ENCODE results near the gene ATG7. TPM values are rescaled to one million over a fixed set of nuclear protein-coding genes. Genes with fewer than 3 reads are reported as not detected.

The ATG7 gene
- total and polyA plus RNA-seq, 5 donors from 2014 or later: 13.4 to 42.2 (median 15.3) TPM

- H3K9me3 Mint-ChIP-seq: no peaks in the 10 kb centered on the region
- no peak for DNase-seq
- H3K27ac Mint-ChIP-seq: peak overlapping the region in 1 of 3 donors; percentile 23
- Histone ChIP-seq H3K27ac (ENCODE audit: insufficient read depth, low read length, poor library complexity, severe bottlenecking) (no peak overlapping the region), H3K9me3 (ENCODE audit: control insufficient read depth in 2 of 2, low read length in 2 of 2) (no peaks in the 10 kb centered on the region), H3K4me1 (ENCODE audit: control insufficient read depth, insufficient read depth, low read length, poor library complexity, severe bottlenecking) (no peaks in the 10 kb centered on the region), H3K4me3 (ENCODE audit: low read depth, low read length) (no peak overlapping the region), H3K36me3 (ENCODE audit: control insufficient read depth, insufficient read depth, low read length) (peaks cover 27% of the 10 kb centered on the region), H3K27me3 (ENCODE audit: control insufficient read depth, insufficient read depth, low read length) (no peaks in the 10 kb centered on the region)
- H3K36me3 Mint-ChIP-seq: peaks cover 24% of the 10 kb centered on the region
- H3K4me1 Mint-ChIP-seq: peaks cover 0 to 4% (median 2%) of the 10 kb centered on the region in 4 donors
- no peaks in the 10 kb centered on the region for H3K27me3 Mint-ChIP-seq
- H3K4me3 Mint-ChIP-seq: no peak overlapping the region
- no peak for ATAC-seq (ENCODE audit: low read depth in 2 of 2)
Observed at GRCh38 chr3:11556851-11557644, 284.9 kb downstream of the ATG7 start.

GRCh38 chr3:11558002-11558401 is 285.8 kb downstream of the ATG7 start:
- Histone ChIP-seq H3K27ac (ENCODE audit: insufficient read depth, low read length, poor library complexity, severe bottlenecking) (no peak overlapping the region), H3K27me3 (ENCODE audit: control insufficient read depth, insufficient read depth, low read length) (no peaks in the 10 kb centered on the region), H3K9me3 (ENCODE audit: control insufficient read depth in 2 of 2, low read length in 2 of 2) (no peaks in the 10 kb centered on the region), H3K4me1 (ENCODE audit: control insufficient read depth, insufficient read depth, low read length, poor library complexity, severe bottlenecking) (no peaks in the 10 kb centered on the region), H3K4me3 (ENCODE audit: low read depth, low read length) (no peak overlapping the region), H3K36me3 (ENCODE audit: control insufficient read depth, insufficient read depth, low read length) (peaks cover 27% of the 10 kb centered on the region)
- no peak for DNase-seq
- H3K9me3 Mint-ChIP-seq: no peaks in the 10 kb centered on the region
- no peaks in the 10 kb centered on the region for H3K27me3 Mint-ChIP-seq
- ATAC-seq (ENCODE audit: low read depth in 2 of 2): no peak
- peak overlapping the region in 2 of 3 donors; percentile 23 to 71 for H3K27ac Mint-ChIP-seq
- no peak overlapping the region for H3K4me3 Mint-ChIP-seq
- H3K4me1 Mint-ChIP-seq: peaks cover 0 to 4% (median under 1%) of the 10 kb centered on the region in 4 donors
- peaks cover 17% of the 10 kb centered on the region for H3K36me3 Mint-ChIP-seq

- H3K36me3 Mint-ChIP-seq: peaks cover 19% of the 10 kb centered on the region
- H3K27me3 ChIP-seq (ENCODE audit: control insufficient read depth, insufficient read depth, low read length): no peaks in the 10 kb centered on the region
- peak overlapping the region in 1 of 3 donors; percentile 23 for H3K27ac Mint-ChIP-seq
- no peak overlapping the region for H3K27ac ChIP-seq (ENCODE audit: insufficient read depth, low read length, poor library complexity, severe bottlenecking)
- DNase-seq (no peak), ATAC-seq (ENCODE audit: low read depth in 2 of 2) (no peak)
- no peaks in the 10 kb centered on the region for H3K9me3 Mint-ChIP-seq
- no peaks in the 10 kb centered on the region for H3K4me1 ChIP-seq (ENCODE audit: control insufficient read depth, insufficient read depth, low read length, poor library complexity, severe bottlenecking)
- H3K4me1 Mint-ChIP-seq: peaks cover 0 to 4% (median 0%) of the 10 kb centered on the region in 4 donors
- H3K4me3 ChIP-seq (ENCODE audit: low read depth, low read length): no peak overlapping the region
- peaks cover 27% of the 10 kb centered on the region for H3K36me3 ChIP-seq (ENCODE audit: control insufficient read depth, insufficient read depth, low read length)
- H3K4me3 Mint-ChIP-seq: no peak overlapping the region
- no peaks in the 10 kb centered on the region for H3K9me3 ChIP-seq (ENCODE audit: control insufficient read depth in 2 of 2, low read length in 2 of 2)
- H3K27me3 Mint-ChIP-seq: no peaks in the 10 kb centered on the region
Observed at GRCh38 chr3:11558411-11558903, 286.3 kb downstream of the ATG7 start.

- H3K27ac ChIP-seq (ENCODE audit: insufficient read depth, low read length, poor library complexity, severe bottlenecking): no peak overlapping the region
- H3K27ac Mint-ChIP-seq: no peak overlapping the region
- H3K9me3 Mint-ChIP-seq: no peaks in the 10 kb centered on the region
Observed at GRCh38 chr3:11558918-11559815, 287.0 kb downstream of the ATG7 start.

GRCh38 chr3:11559816-11560633 is 287.8 kb downstream of the ATG7 start:
- Histone ChIP-seq H3K9me3 (ENCODE audit: control insufficient read depth in 2 of 2, low read length in 2 of 2) (no peaks in the 10 kb centered on the region), H3K27me3 (ENCODE audit: control insufficient read depth, insufficient read depth, low read length) (no peaks in the 10 kb centered on the region), H3K36me3 (ENCODE audit: control insufficient read depth, insufficient read depth, low read length) (peaks cover 27% of the 10 kb centered on the region), H3K4me1 (ENCODE audit: control insufficient read depth, insufficient read depth, low read length, poor library complexity, severe bottlenecking) (no peaks in the 10 kb centered on the region), H3K27ac (ENCODE audit: insufficient read depth, low read length, poor library complexity, severe bottlenecking) (no peak overlapping the region), H3K4me3 (ENCODE audit: low read depth, low read length) (no peak overlapping the region)
- no peak for DNase-seq
- H3K9me3 Mint-ChIP-seq: no peaks in the 10 kb centered on the region
- H3K36me3 Mint-ChIP-seq: peaks cover 21% of the 10 kb centered on the region
- no peaks in the 10 kb centered on the region for H3K27me3 Mint-ChIP-seq
- no peak overlapping the region for H3K4me3 Mint-ChIP-seq
- H3K27ac Mint-ChIP-seq: peak overlapping the region in 1 of 3 donors; percentile 7
- H3K4me1 Mint-ChIP-seq: peaks cover 0 to 4% (median 0%) of the 10 kb centered on the region in 4 donors
- no peak for ATAC-seq (ENCODE audit: low read depth in 2 of 2)

More at GRCh38 chr3:11558918-11559815, 287.0 kb downstream of the ATG7 start:
- H3K4me1 Mint-ChIP-seq: peaks cover 0 to 4% (median 0%) of the 10 kb centered on the region in 4 donors
- H3K4me3 Mint-ChIP-seq: no peak overlapping the region
- Histone ChIP-seq H3K9me3 (ENCODE audit: control insufficient read depth in 2 of 2, low read length in 2 of 2) (no peaks in the 10 kb centered on the region), H3K4me3 (ENCODE audit: low read depth, low read length) (no peak overlapping the region), H3K36me3 (ENCODE audit: control insufficient read depth, insufficient read depth, low read length) (peaks cover 27% of the 10 kb centered on the region), H3K4me1 (ENCODE audit: control insufficient read depth, insufficient read depth, low read length, poor library complexity, severe bottlenecking) (no peaks in the 10 kb centered on the region), H3K27me3 (ENCODE audit: control insufficient read depth, insufficient read depth, low read length) (no peaks in the 10 kb centered on the region)
- H3K27me3 Mint-ChIP-seq: no peaks in the 10 kb centered on the region
- no peak for ATAC-seq (ENCODE audit: low read depth in 2 of 2)
- H3K36me3 Mint-ChIP-seq: peaks cover 21% of the 10 kb centered on the region
- DNase-seq: no peak

- no peaks in the 10 kb centered on the region for H3K27me3 Mint-ChIP-seq
- no peak for ATAC-seq (ENCODE audit: low read depth in 2 of 2)
- H3K9me3 Mint-ChIP-seq: no peaks in the 10 kb centered on the region
- Histone ChIP-seq H3K4me3 (ENCODE audit: low read depth, low read length) (no peak overlapping the region), H3K4me1 (ENCODE audit: control insufficient read depth, insufficient read depth, low read length, poor library complexity, severe bottlenecking) (no peaks in the 10 kb centered on the region), H3K27ac (ENCODE audit: insufficient read depth, low read length, poor library complexity, severe bottlenecking) (no peak overlapping the region), H3K9me3 (ENCODE audit: control insufficient read depth in 2 of 2, low read length in 2 of 2) (no peaks in the 10 kb centered on the region), H3K36me3 (ENCODE audit: control insufficient read depth, insufficient read depth, low read length) (peaks cover 27% of the 10 kb centered on the region), H3K27me3 (ENCODE audit: control insufficient read depth, insufficient read depth, low read length) (no peaks in the 10 kb centered on the region)
- H3K4me1 Mint-ChIP-seq: peaks cover 0 to 4% (median 0%) of the 10 kb centered on the region in 4 donors
- peaks cover 21% of the 10 kb centered on the region for H3K36me3 Mint-ChIP-seq
- no peak overlapping the region for H3K4me3 Mint-ChIP-seq
- no peak overlapping the region for H3K27ac Mint-ChIP-seq
- no peak for DNase-seq
Observed at GRCh38 chr3:11560746-11561145, 288.5 kb downstream of the ATG7 start.

- H3K36me3 ChIP-seq (ENCODE audit: control insufficient read depth, insufficient read depth, low read length): peaks cover 18% of the 10 kb centered on the region
- H3K36me3 Mint-ChIP-seq: peaks cover 19% of the 10 kb centered on the region
- no peaks in the 10 kb centered on the region for H3K9me3 Mint-ChIP-seq
- H3K4me1 ChIP-seq (ENCODE audit: control insufficient read depth, insufficient read depth, low read length, poor library complexity, severe bottlenecking): no peaks in the 10 kb centered on the region
- H3K9me3 ChIP-seq (ENCODE audit: control insufficient read depth in 2 of 2, low read length in 2 of 2): no peaks in the 10 kb centered on the region
- H3K27ac ChIP-seq (ENCODE audit: insufficient read depth, low read length, poor library complexity, severe bottlenecking): no peak overlapping the region
- ATAC-seq (ENCODE audit: low read depth in 2 of 2) (no peak), DNase-seq (no peak)
- H3K4me3 ChIP-seq (ENCODE audit: low read depth, low read length): no peak overlapping the region
- H3K27ac Mint-ChIP-seq: no peak overlapping the region
- H3K27me3 ChIP-seq (ENCODE audit: control insufficient read depth, insufficient read depth, low read length): no peaks in the 10 kb centered on the region
- no peak overlapping the region for H3K4me3 Mint-ChIP-seq
- peaks cover 0 to 2% (median 1%) of the 10 kb centered on the region in 4 donors for H3K4me1 Mint-ChIP-seq
- no peaks in the 10 kb centered on the region for H3K27me3 Mint-ChIP-seq
Observed at GRCh38 chr3:11562277-11562881, 290.2 kb downstream of the ATG7 start.
